K562 (cell line): ENCODE results near the gene TTC33. TPM values are rescaled to one million over a fixed set of nuclear protein-coding genes. Genes with fewer than 3 reads are reported as not detected.

Experiments
- polyA plus RNA-seq, 8 experiments: library from polyadenylated mRNA; depleted of rRNA in 4 of 8; stranded (reverse) in 5 of 8; unstranded in 3 of 8; fragments of >200 nt; fragmentation: Nextera tagmentation in 2 of 8; fragmentation: Illumina TruSeq in 1 of 8; extraction: Ambion mirVana in 2 of 8; extraction: Trizol in 1 of 8; gene quantifications; 2 replicates each; pipeline versions ENCODE4 v1.2.1 to v1.2.3, GENCODE V29; 2011 to 2014; ENCODE audit warnings: inconsistent platforms in 1 of 8, missing spikeins in 1 of 8
- small RNA-seq: library from RNA; depleted of rRNA; stranded (forward); fragments of <200 nt; gene quantifications from one replicate; pipeline ENCODE3, GENCODE V24; 2014
- total RNA-seq, 7 experiments: library from RNA; depleted of rRNA in 6 of 7; stranded (reverse); fragments of >200 nt in 6 of 7; fragmentation: Illumina TruSeq in 2 of 7; extraction: Trizol in 2 of 7; gene quantifications; 2 replicates each; pipeline versions ENCODE4 v1.2.1 to v1.2.3, GENCODE V29; 2011 to 2021; ENCODE audit warnings: low replicate concordance in 1 of 7

The TTC33 gene
- total and polyA plus RNA-seq, 9 of the 15 experiments (the other 6 are each of a cell fraction or from before 2014, with no cell fraction given): 11.5 to 24.9 (median 21.1) TPM

Small RNA genes lying within 50 kb of the gene (small RNA-seq; reads per million reads assigned to genes)
- not detected for gene RF00092
- not detected for gene RF00191

Other genes starting within 250 kb of the TTC33 start
- gene PTGER4, start 76.0 kb downstream of the TTC33 start, total RNA-seq (2014; rRNA removed): not detected in 2 replicates
- gene PTGER4, start 76.0 kb downstream of the TTC33 start, total RNA-seq (2014; rRNA removed; fragmentation: Illumina TruSeq; extraction: Trizol): not detected in 2 replicates
- gene PTGER4, start 76.0 kb downstream of the TTC33 start, total RNA-seq (2015; rRNA removed; fragmentation: Illumina TruSeq; extraction: Trizol): not detected in 2 replicates
- 0.11 and 0.31 TPM in 2 replicates for gene PTGER4, start 76.0 kb downstream of the TTC33 start, total RNA-seq (2021)
- not detected in 2 replicates for gene PTGER4, start 76.0 kb downstream of the TTC33 start, polyA plus RNA-seq (2011; rRNA removed)
- not detected in 2 replicates for gene PTGER4, start 76.0 kb downstream of the TTC33 start, polyA plus RNA-seq (2014; fragmentation: Illumina TruSeq; extraction: Trizol)
- not detected for gene PTGER4, start 76.0 kb downstream of the TTC33 start, polyA plus RNA-seq (2014; fragmentation: Nextera tagmentation; extraction: Ambion mirVana)
- not detected in 2 replicates for gene PTGER4, start 76.0 kb downstream of the TTC33 start, polyA plus RNA-seq (2014; rRNA removed)
- 38.9 and 84.0 TPM in 2 replicates for gene PRKAA1, start 42.4 kb upstream of the TTC33 start, total RNA-seq (2014; rRNA removed)
- 63.8 and 83.6 TPM in 2 replicates for gene PRKAA1, start 42.4 kb upstream of the TTC33 start, total RNA-seq (2014; rRNA removed; fragmentation: Illumina TruSeq; extraction: Trizol)
- gene PRKAA1, start 42.4 kb upstream of the TTC33 start, total RNA-seq (2015; rRNA removed; fragmentation: Illumina TruSeq; extraction: Trizol): 53.1 and 62.5 TPM in 2 replicates
- 47.9 and 51.4 TPM in 2 replicates for gene PRKAA1, start 42.4 kb upstream of the TTC33 start, total RNA-seq (2021)
- 43.7 and 45.5 TPM in 2 replicates for gene PRKAA1, start 42.4 kb upstream of the TTC33 start, polyA plus RNA-seq (2011; rRNA removed)
- 75.2 and 76.5 TPM in 2 replicates for gene PRKAA1, start 42.4 kb upstream of the TTC33 start, polyA plus RNA-seq (2014; fragmentation: Illumina TruSeq; extraction: Trizol)
- 10 to 100 TPM; 24.5 to 37.3 TPM for gene PRKAA1, start 42.4 kb upstream of the TTC33 start, polyA plus RNA-seq (2014; fragmentation: Nextera tagmentation; extraction: Ambion mirVana)
- gene PRKAA1, start 42.4 kb upstream of the TTC33 start, polyA plus RNA-seq (2014; rRNA removed): 44.8 and 47.2 TPM in 2 replicates
- gene RPL37, start 79.3 kb upstream of the TTC33 start, total RNA-seq (2014; rRNA removed): 5,204 and 7,963 TPM in 2 replicates
- gene RPL37, start 79.3 kb upstream of the TTC33 start, total RNA-seq (2014; rRNA removed; fragmentation: Illumina TruSeq; extraction: Trizol): 3,395 and 3,802 TPM in 2 replicates
- gene RPL37, start 79.3 kb upstream of the TTC33 start, total RNA-seq (2015; rRNA removed; fragmentation: Illumina TruSeq; extraction: Trizol): 4,310 and 4,463 TPM in 2 replicates
- gene RPL37, start 79.3 kb upstream of the TTC33 start, total RNA-seq (2021): 2,342 and 2,650 TPM in 2 replicates
- gene RPL37, start 79.3 kb upstream of the TTC33 start, polyA plus RNA-seq (2011; rRNA removed): 6,044 and 6,139 TPM in 2 replicates
- 4,091 and 6,277 TPM in 2 replicates for gene RPL37, start 79.3 kb upstream of the TTC33 start, polyA plus RNA-seq (2014; fragmentation: Illumina TruSeq; extraction: Trizol)
- gene RPL37, start 79.3 kb upstream of the TTC33 start, polyA plus RNA-seq (2014; fragmentation: Nextera tagmentation; extraction: Ambion mirVana): 1,000 to 10,000 TPM; 2,628 to 3,207 TPM
- gene RPL37, start 79.3 kb upstream of the TTC33 start, polyA plus RNA-seq (2014; rRNA removed): 4,956 and 6,483 TPM in 2 replicates
- gene CARD6, start 85.4 kb upstream of the TTC33 start, total RNA-seq (2014; rRNA removed): 3.5 and 3.9 TPM in 2 replicates
- 7.3 and 9.0 TPM in 2 replicates for gene CARD6, start 85.4 kb upstream of the TTC33 start, total RNA-seq (2014; rRNA removed; fragmentation: Illumina TruSeq; extraction: Trizol)
- gene CARD6, start 85.4 kb upstream of the TTC33 start, total RNA-seq (2015; rRNA removed; fragmentation: Illumina TruSeq; extraction: Trizol): 6.0 and 6.3 TPM in 2 replicates
- 5.2 and 5.9 TPM in 2 replicates for gene CARD6, start 85.4 kb upstream of the TTC33 start, total RNA-seq (2021)
- gene CARD6, start 85.4 kb upstream of the TTC33 start, polyA plus RNA-seq (2011; rRNA removed): 3.5 and 7.4 TPM in 2 replicates
- gene CARD6, start 85.4 kb upstream of the TTC33 start, polyA plus RNA-seq (2014; fragmentation: Illumina TruSeq; extraction: Trizol): 7.4 and 8.3 TPM in 2 replicates
- 1 to 10 TPM; 3.7 to 4.1 TPM for gene CARD6, start 85.4 kb upstream of the TTC33 start, polyA plus RNA-seq (2014; fragmentation: Nextera tagmentation; extraction: Ambion mirVana)
- 4.5 and 5.8 TPM in 2 replicates for gene CARD6, start 85.4 kb upstream of the TTC33 start, polyA plus RNA-seq (2014; rRNA removed)
- not detected in 2 replicates for gene C7, start 153.5 kb upstream of the TTC33 start, total RNA-seq (2014; rRNA removed)
- not detected in 2 replicates for gene C7, start 153.5 kb upstream of the TTC33 start, total RNA-seq (2014; rRNA removed; fragmentation: Illumina TruSeq; extraction: Trizol)
- not detected in 2 replicates for gene C7, start 153.5 kb upstream of the TTC33 start, total RNA-seq (2015; rRNA removed; fragmentation: Illumina TruSeq; extraction: Trizol)
- gene C7, start 153.5 kb upstream of the TTC33 start, total RNA-seq (2021): 0.82 and 1.5 TPM in 2 replicates
- gene C7, start 153.5 kb upstream of the TTC33 start, polyA plus RNA-seq (2011; rRNA removed): not detected in 2 replicates
- not detected in 2 replicates for gene C7, start 153.5 kb upstream of the TTC33 start, polyA plus RNA-seq (2014; fragmentation: Illumina TruSeq; extraction: Trizol)
- not detected for gene C7, start 153.5 kb upstream of the TTC33 start, polyA plus RNA-seq (2014; fragmentation: Nextera tagmentation; extraction: Ambion mirVana)
- not detected in 2 replicates for gene C7, start 153.5 kb upstream of the TTC33 start, polyA plus RNA-seq (2014; rRNA removed)